GM23338 (cell line): ENCODE results near the gene NFX1. TPM values are rescaled to one million over a fixed set of nuclear protein-coding genes. Genes with fewer than 3 reads are reported as not detected.

ENCODE experiments used
- ATAC-seq: fragments of 200-7000 bp; cut with Tn5 transposase; 3 replicates; pipeline ENCODE4 v1.9.1; 2020
- DNase-seq: peaks from one replicate; pipeline ENCODE4 v3.0.0-alpha.2; 2015; ENCODE audit warnings: low spot score
- H2AFZ ChIP-seq: fragments of 200-600 bp; sonication (generic); 2 replicates; pipeline ENCODE4 v1.8.0; 2016; ENCODE audit warnings: antibody characterized with exemption, mild to moderate bottlenecking, moderate library complexity
- H3F3A ChIP-seq: fragments of 200-600 bp; sonication (generic); replicated peaks from 2 replicates; pipeline ENCODE4 v1.8.0; 2017; ENCODE audit warnings: antibody characterized with exemption, mixed run types, low read depth
- H3K27ac ChIP-seq: fragments of 200-600 bp; sonication (generic); 2 replicates; pipeline ENCODE4 v1.6.1; 2016; ENCODE audit warnings: low read depth
- H3K27me3 ChIP-seq: fragments of 200-600 bp; sonication (generic); 2 replicates; pipeline ENCODE4 v1.8.0; 2016; ENCODE audit warnings: mild to moderate bottlenecking, mixed run types, moderate library complexity; ENCODE audit not compliant: insufficient read depth
- H3K36me3 ChIP-seq: fragments of 200-600 bp; sonication (generic); 2 replicates; pipeline ENCODE4 v1.8.0; 2016; ENCODE audit warnings: mild to moderate bottlenecking; ENCODE audit not compliant: insufficient read depth
- H3K4me1 ChIP-seq: fragments of 200-600 bp; sonication (generic); 2 replicates; pipeline ENCODE4 v1.8.0; 2016; ENCODE audit warnings: mild to moderate bottlenecking, moderate library complexity; ENCODE audit not compliant: insufficient read depth
- H3K4me2 ChIP-seq: fragments of 200-600 bp; sonication (generic); 2 replicates; pipeline ENCODE4 v1.7.1; 2017; ENCODE audit warnings: mixed run types
- H3K4me3 ChIP-seq: fragments of 200-600 bp; sonication (generic); 2 replicates; pipeline ENCODE4 v1.6.1; 2016; ENCODE audit warnings: mixed run types
- H3K79me2 ChIP-seq: fragments of 200-600 bp; sonication (generic); replicated peaks from 2 replicates; pipeline ENCODE4 v1.8.0; 2017; ENCODE audit warnings: mild to moderate bottlenecking; ENCODE audit not compliant: insufficient read depth
- H3K9me2 ChIP-seq: fragments of 200-600 bp; sonication (generic); 2 replicates; pipeline ENCODE4 v1.8.0; 2017; ENCODE audit not compliant: insufficient read depth
- H4K20me1 ChIP-seq: fragments of 200-600 bp; sonication (generic); replicated peaks from 2 replicates; pipeline ENCODE4 v1.8.0; 2017; ENCODE audit warnings: mild to moderate bottlenecking; ENCODE audit not compliant: insufficient read depth
- H3K27ac Mint-ChIP-seq: 2 replicates; pipeline ENCODE4 v1.8.0; 2020; ENCODE audit warnings: inconsistent platforms, mild to moderate bottlenecking, moderate library complexity, mixed read lengths
- H3K27me3 Mint-ChIP-seq: 3 replicates; pipeline ENCODE4 v1.8.0; 2022; ENCODE audit warnings: low read depth, mild to moderate bottlenecking, moderate library complexity, mixed read lengths, inconsistent platforms; ENCODE audit not compliant: insufficient read depth, poor library complexity
- H3K36me3 Mint-ChIP-seq: 3 replicates; pipeline ENCODE4 v1.8.0; 2021; ENCODE audit warnings: low read depth, mild to moderate bottlenecking, inconsistent platforms, moderate library complexity, mixed read lengths
- H3K4me1 Mint-ChIP-seq: 3 replicates; pipeline ENCODE4 v1.8.0; 2020; ENCODE audit warnings: mild to moderate bottlenecking, inconsistent platforms, mixed read lengths
- H3K4me3 Mint-ChIP-seq: 3 replicates; pipeline ENCODE4 v1.8.0; 2021; ENCODE audit warnings: moderate library complexity, mild to moderate bottlenecking, inconsistent platforms, mixed read lengths
- H3K9me3 Mint-ChIP-seq: 3 replicates; pipeline ENCODE4 v1.8.0; 2020; ENCODE audit warnings: moderate library complexity, mild to moderate bottlenecking, inconsistent platforms, mixed read lengths
- CREB1 ChIP-seq: fragments of 250-450 bp; sonication (Bioruptor Pico); IDR thresholded peaks from 2 replicates; pipeline ENCODE4 v1.5.0; 2020; ENCODE audit warnings: low read depth, mild to moderate bottlenecking, moderate library complexity
- CTCF ChIP-seq, 2 experiments: fragments of 200-600 bp in 1 of 2; sonication (generic) in 1 of 2; conservative IDR thresholded peaks; 2 replicates each; pipeline versions ENCODE4 v1.5.1 to v1.6.1; 2016 to 2017; ENCODE audit warnings: antibody characterized with exemption in 2 of 2, low read depth in 2 of 2, mild to moderate bottlenecking in 2 of 2, moderate library complexity in 1 of 2
- EZH2phosphoT487 ChIP-seq: fragments of 200-600 bp; sonication (generic); IDR thresholded peaks from one replicate; pipeline ENCODE4 v1.8.1; 2018; ENCODE audit warnings: antibody characterized with exemption; ENCODE audit not compliant: unreplicated experiment
- NANOG ChIP-seq: IDR thresholded peaks from 2 replicates; pipeline ENCODE4 v1.6.1; 2016; ENCODE audit warnings: antibody characterized with exemption, borderline replicate concordance
- POLR2AphosphoS5 ChIP-seq: IDR thresholded peaks from 2 replicates; pipeline ENCODE4 v1.6.1; 2016; ENCODE audit warnings: antibody characterized with exemption, low read depth
- ZNF114 ChIP-seq: fragments of 250-450 bp; sonication (Bioruptor Pico); IDR thresholded peaks from 2 replicates; pipeline ENCODE4 v1.5.0; 2020; ENCODE audit warnings: mild to moderate bottlenecking, moderate library complexity
- ZNF462 ChIP-seq: fragments of 250-450 bp; sonication (Bioruptor Pico); IDR thresholded peaks from 2 replicates; pipeline ENCODE4 v1.5.0; 2020; ENCODE audit warnings: mild to moderate bottlenecking, moderate library complexity
- polyA plus RNA-seq: library from polyadenylated mRNA; unstranded; fragments of >200 nt; fragmentation: Nextera tagmentation; extraction: Ambion mirVana; gene quantifications from 2 replicates; pipeline ENCODE4 v1.2.1, GENCODE V29; 2016
- total RNA-seq: library from RNA; depleted of rRNA; stranded (reverse); fragments of >200 nt; shearing (Covaris generic); gene quantifications from 2 replicates; pipeline ENCODE4 v1.2.3, GENCODE V29; 2014
- TF ChIP-seq, protein P1 (sequence below): IDR thresholded peaks from one replicate; pipeline ENCODE4 v1.6.1; 2018; ENCODE audit warnings: antibody characterized with exemption; ENCODE audit not compliant: unreplicated experiment
- TF ChIP-seq, protein P2 (sequence below): IDR thresholded peaks from 2 replicates; pipeline ENCODE4 v1.6.1; 2016; ENCODE audit warnings: antibody characterized with exemption

Gene NFX1
- total and polyA plus RNA-seq, 2 experiments from 2014 or later, result 13.9 to 26.1 TPM

GRCh38 chr9:33265211-33265865 lies 25.0 kb upstream of the NFX1 start:
- Histone ChIP-seq H3K9me2 (no peaks in the 10 kb centered on the region), H3K36me3 (peaks cover 45% of the 10 kb centered on the region), H3F3A (no peaks in the 10 kb centered on the region), H3K4me3 (peak overlapping the region; percentile 99), H4K20me1 (peaks cover 8% of the 10 kb centered on the region), H3K27me3 (no peaks in the 10 kb centered on the region), H3K79me2 (peaks cover 38% of the 10 kb centered on the region), H2AFZ (no peak overlapping the region), H3K4me2 (peak overlapping the region; percentile 97), H3K27ac (no peak overlapping the region), H3K4me1 (peaks cover 5% of the 10 kb centered on the region; the same call in 1 of the 2 replicates)
- Mint-ChIP-seq H3K9me3 (no peaks in the 10 kb centered on the region), H3K27me3 (peaks cover 2% of the 10 kb centered on the region), H3K27ac (peak overlapping the region; percentile 93), H3K36me3 (peaks cover 42% of the 10 kb centered on the region), H3K4me3 (peak overlapping the region; percentile 97), H3K4me1 (peaks cover 10% of the 10 kb centered on the region)
- DNase-seq (no peak), ATAC-seq (no peak)
- TF ChIP-seq ZNF462, result no peak
- TF ChIP-seq EZH2phosphoT487, result no peak
- TF ChIP-seq, protein P1, sequence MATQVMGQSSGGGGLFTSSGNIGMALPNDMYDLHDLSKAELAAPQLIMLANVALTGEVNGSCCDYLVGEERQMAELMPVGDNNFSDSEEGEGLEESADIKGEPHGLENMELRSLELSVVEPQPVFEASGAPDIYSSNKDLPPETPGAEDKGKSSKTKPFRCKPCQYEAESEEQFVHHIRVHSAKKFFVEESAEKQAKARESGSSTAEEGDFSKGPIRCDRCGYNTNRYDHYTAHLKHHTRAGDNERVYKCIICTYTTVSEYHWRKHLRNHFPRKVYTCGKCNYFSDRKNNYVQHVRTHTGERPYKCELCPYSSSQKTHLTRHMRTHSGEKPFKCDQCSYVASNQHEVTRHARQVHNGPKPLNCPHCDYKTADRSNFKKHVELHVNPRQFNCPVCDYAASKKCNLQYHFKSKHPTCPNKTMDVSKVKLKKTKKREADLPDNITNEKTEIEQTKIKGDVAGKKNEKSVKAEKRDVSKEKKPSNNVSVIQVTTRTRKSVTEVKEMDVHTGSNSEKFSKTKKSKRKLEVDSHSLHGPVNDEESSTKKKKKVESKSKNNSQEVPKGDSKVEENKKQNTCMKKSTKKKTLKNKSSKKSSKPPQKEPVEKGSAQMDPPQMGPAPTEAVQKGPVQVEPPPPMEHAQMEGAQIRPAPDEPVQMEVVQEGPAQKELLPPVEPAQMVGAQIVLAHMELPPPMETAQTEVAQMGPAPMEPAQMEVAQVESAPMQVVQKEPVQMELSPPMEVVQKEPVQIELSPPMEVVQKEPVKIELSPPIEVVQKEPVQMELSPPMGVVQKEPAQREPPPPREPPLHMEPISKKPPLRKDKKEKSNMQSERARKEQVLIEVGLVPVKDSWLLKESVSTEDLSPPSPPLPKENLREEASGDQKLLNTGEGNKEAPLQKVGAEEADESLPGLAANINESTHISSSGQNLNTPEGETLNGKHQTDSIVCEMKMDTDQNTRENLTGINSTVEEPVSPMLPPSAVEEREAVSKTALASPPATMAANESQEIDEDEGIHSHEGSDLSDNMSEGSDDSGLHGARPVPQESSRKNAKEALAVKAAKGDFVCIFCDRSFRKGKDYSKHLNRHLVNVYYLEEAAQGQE, result no peak
- TF ChIP-seq, protein P2, sequence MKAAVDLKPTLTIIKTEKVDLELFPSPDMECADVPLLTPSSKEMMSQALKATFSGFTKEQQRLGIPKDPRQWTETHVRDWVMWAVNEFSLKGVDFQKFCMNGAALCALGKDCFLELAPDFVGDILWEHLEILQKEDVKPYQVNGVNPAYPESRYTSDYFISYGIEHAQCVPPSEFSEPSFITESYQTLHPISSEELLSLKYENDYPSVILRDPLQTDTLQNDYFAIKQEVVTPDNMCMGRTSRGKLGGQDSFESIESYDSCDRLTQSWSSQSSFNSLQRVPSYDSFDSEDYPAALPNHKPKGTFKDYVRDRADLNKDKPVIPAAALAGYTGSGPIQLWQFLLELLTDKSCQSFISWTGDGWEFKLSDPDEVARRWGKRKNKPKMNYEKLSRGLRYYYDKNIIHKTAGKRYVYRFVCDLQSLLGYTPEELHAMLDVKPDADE, result no peak
- no peak for TF ChIP-seq POLR2AphosphoS5
- no peak for TF ChIP-seq CREB1 (CRISPR knock-in tag)
- no peak for TF ChIP-seq ZNF114 (CRISPR knock-in tag)
- TF ChIP-seq NANOG, result no peak
- TF ChIP-seq CTCF (conservative IDR thresholded peaks at IDR 0.05; ENCODE audit: low read depth in 2 of 2), result no peak
